ENCODE data around the gene OBSL1. TPM values are rescaled to one million over a fixed set of nuclear protein-coding genes. Genes with fewer than 3 reads are reported as not detected.

Gene OBSL1
- total and polyA plus RNA-seq, 2 experiments from 2014 or later: 13.8 to 68.7 TPM

GRCh38 chr2:219514836-219515235, 56.5 kb downstream of the OBSL1 start:
- Histone ChIP-seq H3K9ac (no peak overlapping the region), H3K27ac (no peak overlapping the region), H3K27me3 (replicated peaks; ENCODE audit: insufficient read depth) (peaks cover 17% of the 10 kb centered on the region), H3F3A (ENCODE audit: insufficient read depth) (no peaks in the 10 kb centered on the region), H3K4me3 (no peak overlapping the region), H3K9me3 (ENCODE audit: low read depth) (no peaks in the 10 kb centered on the region), H4K20me1 (ENCODE audit: insufficient read depth) (no peaks in the 10 kb centered on the region), H3K9me2 (ENCODE audit: insufficient read depth) (no peaks in the 10 kb centered on the region), H3K36me3 (ENCODE audit: low read depth) (no peaks in the 10 kb centered on the region), H3K4me1 (ENCODE audit: insufficient read depth) (peaks cover 5% of the 10 kb centered on the region; the same call in 1 of the 2 replicates), H3K79me2 (ENCODE audit: insufficient read depth) (no peaks in the 10 kb centered on the region), H3K4me2 (ENCODE audit: unreplicated experiment) (no peak overlapping the region), H2AFZ (no peak overlapping the region)
- no peak for TF ChIP-seq EZH2phosphoT487 (IDR thresholded peaks at IDR 0.05; ENCODE audit: insufficient read depth, low read depth)
- no peak for TF ChIP-seq EZH2 (IDR thresholded peaks at IDR 0.05; ENCODE audit: insufficient read depth, poor library complexity, severe bottlenecking)
- WGBS, 2 experiments (ENCODE audit: low coverage in 1 of 2, low lambda C conversion rate in 2 of 2, missing lambda C conversion rate in 2 of 2): 87 to 88% methylated on average over 20 to 21 of the region's 21 CpGs
- in situ Hi-C loops (cut with MboI): no loop called here
- no peak for DNase-seq

- no peak within 1 kb of the TSS for H3K27ac ChIP-seq
- no peak for DNase-seq
- TF ChIP-seq EZH2 (IDR thresholded peaks at IDR 0.05; ENCODE audit: insufficient read depth, poor library complexity, severe bottlenecking): no peak
- no peak for TF ChIP-seq EZH2phosphoT487 (IDR thresholded peaks at IDR 0.05; ENCODE audit: insufficient read depth, low read depth)
- no peaks in the 10 kb centered on the region for H3K79me2 ChIP-seq (ENCODE audit: insufficient read depth)
- no peak within 1 kb of the TSS for H3K9ac ChIP-seq
- H2AFZ ChIP-seq: no peak within 1 kb of the TSS
- H3K9me3 ChIP-seq (ENCODE audit: low read depth): no peaks in the 10 kb centered on the region
- H3K36me3 ChIP-seq (ENCODE audit: low read depth): no peaks in the 10 kb centered on the region
- no peaks in the 10 kb centered on the region for H3K9me2 ChIP-seq (ENCODE audit: insufficient read depth)
- peaks cover 17% of the 10 kb centered on the region for H3K27me3 ChIP-seq (replicated peaks; ENCODE audit: insufficient read depth)
- H3F3A ChIP-seq (ENCODE audit: insufficient read depth): no peaks in the 10 kb centered on the region
- H3K4me2 ChIP-seq (ENCODE audit: unreplicated experiment): no peak within 1 kb of the TSS
- H3K4me3 ChIP-seq: no peak within 1 kb of the TSS
- 26% methylated on average over 28 of the region's 31 CpGs for WGBS, 2 experiments (ENCODE audit: low coverage in 1 of 2, low lambda C conversion rate in 2 of 2, missing lambda C conversion rate in 2 of 2)
- H4K20me1 ChIP-seq (ENCODE audit: insufficient read depth): no peaks in the 10 kb centered on the region
- in situ Hi-C loops (cut with MboI): no loop called here
- H3K4me1 ChIP-seq (ENCODE audit: insufficient read depth): peaks cover 10% of the 10 kb centered on the region
Observed at GRCh38 chr2:219514196-219514761, 57.1 kb downstream of the OBSL1 start, which contains the start of gene ASIC4. Gene ASIC4, plus strand, starts transcription at chr2:219514482. Its CDS starts 243 bp downstream, at chr2:219514725.

DNA sequence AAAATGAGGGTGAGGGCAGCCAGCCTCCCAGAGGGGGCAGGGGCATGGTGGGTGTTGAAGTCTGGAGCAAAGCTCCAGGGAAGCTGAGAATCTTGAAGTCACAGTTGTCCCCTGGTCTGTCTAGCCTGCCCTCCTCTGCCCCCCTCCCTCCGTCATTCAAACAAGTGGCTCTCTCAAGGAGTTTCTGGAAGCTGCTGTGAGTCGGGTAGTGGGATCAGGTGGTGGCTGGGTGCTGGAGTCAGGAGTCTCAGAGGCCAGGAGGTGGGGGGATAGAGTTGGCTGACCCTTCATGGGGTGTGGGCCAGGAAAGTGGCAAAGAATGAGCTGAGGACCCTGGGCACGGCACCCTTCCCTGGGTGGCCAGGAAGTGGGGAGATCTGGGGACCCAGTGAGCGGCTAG, 57.6 kb downstream of the OBSL1 start:
- Histone ChIP-seq H3K27me3 (replicated peaks; ENCODE audit: insufficient read depth) (peaks cover 17% of the 10 kb centered on the region), H3K9me2 (ENCODE audit: insufficient read depth) (no peaks in the 10 kb centered on the region), H3K36me3 (ENCODE audit: low read depth) (no peaks in the 10 kb centered on the region), H3K4me1 (ENCODE audit: insufficient read depth) (peaks cover 13% of the 10 kb centered on the region), H3K4me3 (no peak overlapping the region), H3K79me2 (ENCODE audit: insufficient read depth) (no peaks in the 10 kb centered on the region), H3K4me2 (ENCODE audit: unreplicated experiment) (no peak overlapping the region), H3K27ac (no peak overlapping the region), H3K9ac (no peak overlapping the region), H3K9me3 (ENCODE audit: low read depth) (no peaks in the 10 kb centered on the region), H4K20me1 (ENCODE audit: insufficient read depth) (no peaks in the 10 kb centered on the region), H3F3A (ENCODE audit: insufficient read depth) (no peaks in the 10 kb centered on the region), H2AFZ (no peak overlapping the region)
- 14 to 26% methylated on average over 4 of the region's 4 CpGs for WGBS, 2 experiments (ENCODE audit: low coverage in 1 of 2, low lambda C conversion rate in 2 of 2, missing lambda C conversion rate in 2 of 2)
- in situ Hi-C loops (cut with MboI): no loop called here
- TF ChIP-seq EZH2phosphoT487 (IDR thresholded peaks at IDR 0.05; ENCODE audit: insufficient read depth, low read depth): no peak
- no peak for TF ChIP-seq EZH2 (IDR thresholded peaks at IDR 0.05; ENCODE audit: insufficient read depth, poor library complexity, severe bottlenecking)
- DNase-seq: no peak

- 28 to 32% methylated on average over 9 to 16 of the region's 16 CpGs for WGBS, 2 experiments (ENCODE audit: low coverage in 1 of 2, low lambda C conversion rate in 2 of 2, missing lambda C conversion rate in 2 of 2)
- Histone ChIP-seq H3K4me3 (no peak overlapping the region), H3K4me2 (ENCODE audit: unreplicated experiment) (no peak overlapping the region), H3K27ac (no peak overlapping the region), H4K20me1 (ENCODE audit: insufficient read depth) (no peaks in the 10 kb centered on the region), H3K36me3 (ENCODE audit: low read depth) (no peaks in the 10 kb centered on the region), H3K9ac (no peak overlapping the region), H3F3A (ENCODE audit: insufficient read depth) (no peaks in the 10 kb centered on the region), H2AFZ (no peak overlapping the region), H3K9me3 (ENCODE audit: low read depth) (no peaks in the 10 kb centered on the region), H3K27me3 (replicated peaks; ENCODE audit: insufficient read depth) (peaks cover 17% of the 10 kb centered on the region), H3K4me1 (ENCODE audit: insufficient read depth) (peaks cover 13% of the 10 kb centered on the region), H3K79me2 (ENCODE audit: insufficient read depth) (no peaks in the 10 kb centered on the region), H3K9me2 (ENCODE audit: insufficient read depth) (no peaks in the 10 kb centered on the region)
- TF ChIP-seq EZH2phosphoT487 (IDR thresholded peaks at IDR 0.05; ENCODE audit: insufficient read depth, low read depth) (no peak), EZH2 (IDR thresholded peaks at IDR 0.05; ENCODE audit: insufficient read depth, poor library complexity, severe bottlenecking) (no peak)
- DNase-seq: no peak
- in situ Hi-C loops (cut with MboI): no loop called here
Observed at GRCh38 chr2:219512524-219513216, 58.7 kb downstream of the OBSL1 start.

All from GM23248 (cell line).